Superior temporal gyrus (tissue), 1 donor: ENCODE measurements around the gene SCN1B.
"Not testable (repeated sequence)": the region's sequence is repeated elsewhere in the genome, so short reads cannot be mapped to it uniquely, and the experiment has no call there.

Experiments used
- DNase-seq: peaks from one replicate; pipeline ENCODE4 v3.0.0-alpha.2; 2016; ENCODE audit errors: extremely low spot score

The SCN1B gene

GRCh38 chr19:35000647-35001501 lies 29.4 kb upstream of the SCN1B start:
- peak; percentile 33 for DNase-seq

GRCh38 chr19:35002037-35002535 lies 28.2 kb upstream of the SCN1B start:
- DNase-seq = no peak

GRCh38 chr19:35004517-35005255 lies 25.6 kb upstream of the SCN1B start:
- DNase-seq = no peak

GRCh38 chr19:35005256-35005977 lies 24.9 kb upstream of the SCN1B start:
- DNase-seq = no peak

- not testable (repeated sequence) for DNase-seq
Observed at GRCh38 chr19:35006007-35006341, 24.3 kb upstream of the SCN1B start.

GRCh38 chr19:35006342-35006998 lies 23.8 kb upstream of the SCN1B start:
- DNase-seq = no peak

GRCh38 chr19:35006999-35007365 lies 23.3 kb upstream of the SCN1B start:
- no peak for DNase-seq

GRCh38 chr19:35007427-35007826 lies 22.8 kb upstream of the SCN1B start:
- not testable (repeated sequence) for DNase-seq

- no peak for DNase-seq
Observed at GRCh38 chr19:35008891-35009341, 21.4 kb upstream of the SCN1B start.

- DNase-seq = no peak
Observed at GRCh38 chr19:35009424-35010415, 20.6 kb upstream of the SCN1B start.

GRCh38 chr19:35011091-35011689 lies 19.1 kb upstream of the SCN1B start:
- DNase-seq = no peak

GRCh38 chr19:35011737-35012682 lies 18.3 kb upstream of the SCN1B start:
- DNase-seq = no peak

- no peak for DNase-seq
Observed at GRCh38 chr19:35013041-35013819, 17.0 kb upstream of the SCN1B start.

GRCh38 chr19:35013820-35014754 lies 16.2 kb upstream of the SCN1B start:
- no peak for DNase-seq

GRCh38 chr19:35014774-35015173 lies 15.5 kb upstream of the SCN1B start:
- DNase-seq = not testable (repeated sequence)

- no peak for DNase-seq
Observed at GRCh38 chr19:35015270-35015953, 14.9 kb upstream of the SCN1B start.
